CMK (cell line): ENCODE data around the gene BHLHE23.

Experiments
- DNase-seq: peaks from one replicate; pipeline ENCODE4 v3.0.0-alpha.2; 2010; ENCODE audit warnings: low read depth

Gene BHLHE23

DNA sequence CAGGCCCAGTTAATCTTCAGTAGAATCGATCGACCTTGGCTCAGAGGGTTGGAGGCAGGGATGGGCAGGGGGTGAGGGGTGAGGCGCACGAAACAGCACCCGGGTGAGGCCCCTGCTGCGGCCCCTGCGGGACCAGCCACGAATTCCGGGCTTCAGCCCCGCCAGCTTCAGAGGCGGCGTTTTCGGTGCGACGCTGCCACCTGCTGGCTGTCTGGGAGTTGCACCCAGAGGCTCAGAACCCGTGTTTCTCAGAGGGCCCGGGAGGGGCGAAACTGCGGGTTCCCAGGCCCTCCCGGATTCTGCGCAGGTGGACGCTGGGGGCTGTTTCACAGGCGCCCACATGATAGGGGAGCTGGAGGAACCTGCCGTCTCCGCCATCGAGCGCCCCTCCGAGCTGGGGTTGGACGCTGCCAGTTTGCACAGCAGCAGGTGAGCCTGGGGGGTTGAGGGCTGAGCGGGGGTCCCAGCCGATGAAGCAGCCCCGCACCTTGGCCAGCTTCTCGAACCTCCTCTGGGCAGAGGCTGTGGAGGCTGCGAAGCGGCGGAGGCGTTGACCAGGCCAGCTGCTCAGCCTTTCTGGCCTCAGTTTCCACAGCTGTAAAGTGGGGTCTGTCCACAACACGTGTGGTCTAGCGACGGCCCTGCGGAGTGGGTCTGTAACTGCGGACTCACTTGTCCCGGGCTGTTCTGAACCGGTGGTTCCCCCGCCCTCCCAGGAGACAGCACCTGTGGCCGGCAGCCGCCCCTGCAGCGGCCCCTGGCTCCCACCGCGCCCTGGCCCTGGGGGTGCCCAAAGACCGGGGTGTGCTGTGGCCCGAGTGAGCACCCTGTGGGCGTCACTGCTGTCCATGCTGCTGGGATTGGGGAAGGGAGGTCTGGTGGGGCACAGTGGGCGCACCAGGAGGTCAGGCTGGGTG lies 2.5 kb upstream of the BHLHE23 start:
- DNase-seq, result peak; percentile 30

- DNase-seq, result no peak
Measured at GRCh38 chr20:63008541-63009044, 1.8 kb upstream of the BHLHE23 start.

DNA sequence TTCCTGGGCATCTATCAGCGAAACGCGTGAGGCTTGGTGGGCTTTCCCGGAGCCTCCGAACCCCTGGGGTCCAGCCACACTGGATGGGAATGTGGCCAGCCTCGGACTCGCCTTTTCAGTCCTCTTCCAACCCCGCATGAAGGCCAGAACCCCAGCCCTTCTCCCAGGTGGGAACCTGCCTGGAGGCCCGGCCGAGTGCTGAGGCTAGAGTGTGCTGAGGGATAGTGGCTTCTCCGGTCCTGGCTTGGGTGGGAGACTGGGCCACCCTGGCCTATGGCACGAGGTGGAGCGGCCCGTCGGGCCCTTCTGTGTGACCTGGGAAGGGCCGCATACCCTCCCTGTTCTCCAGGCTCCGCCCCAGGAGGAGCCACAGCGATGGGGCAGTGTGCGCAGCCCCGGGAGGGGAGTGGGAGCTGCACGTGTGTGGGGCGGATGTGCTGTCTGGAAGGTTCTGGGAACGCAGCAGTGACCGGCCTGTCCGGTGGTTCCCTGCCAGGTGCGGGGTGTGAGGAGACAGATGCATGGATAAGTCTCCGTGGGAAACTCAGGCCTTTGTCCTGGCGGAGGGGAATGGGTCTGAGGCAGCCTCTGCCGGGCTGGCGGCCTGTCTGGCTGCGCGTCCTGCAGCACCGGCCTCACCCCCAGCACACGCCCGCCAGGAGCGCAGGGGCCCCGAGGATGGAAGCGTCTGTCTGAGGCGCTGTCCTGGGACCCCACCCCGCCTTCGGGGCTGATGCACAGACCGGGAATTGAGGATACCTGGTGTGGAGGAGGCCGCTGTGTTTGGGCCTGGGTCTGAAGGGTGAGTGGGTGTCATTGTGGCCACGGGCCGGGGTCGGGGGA lies 1.1 kb upstream of the BHLHE23 start:
- no peak for DNase-seq

GRCh38 chr20:63007360-63007645 lies 539 bp upstream of the BHLHE23 start:
- DNase-seq, result no peak

GRCh38 chr20:63005862-63006539 lies 763 bp downstream of the BHLHE23 start:
- DNase-seq, result no peak

DNA sequence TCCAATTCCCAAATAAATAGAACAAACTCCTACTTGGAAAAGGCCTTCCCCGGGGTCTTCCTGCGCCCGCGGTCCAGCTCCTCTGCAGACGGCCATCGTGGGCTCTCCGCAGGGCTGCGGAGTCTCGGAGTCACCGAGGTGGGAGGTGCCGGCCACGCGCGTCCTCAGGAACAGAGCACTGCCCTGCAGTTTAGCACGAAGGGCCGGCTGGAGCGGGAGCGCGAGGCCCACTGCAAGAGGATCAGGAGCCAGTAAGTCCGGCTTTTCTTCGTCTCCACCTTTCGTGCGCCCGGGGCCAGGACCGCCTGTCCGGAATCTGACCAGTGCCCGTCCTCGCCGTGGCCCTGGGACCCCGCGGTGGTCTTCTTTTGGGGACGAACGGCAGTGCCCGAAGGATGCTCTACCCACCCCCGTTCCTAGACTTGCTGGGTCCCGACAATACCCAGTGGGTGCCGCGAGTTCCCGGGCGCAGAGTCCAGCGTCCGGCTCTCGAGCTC lies 1.4 kb downstream of the BHLHE23 start:
- no peak for DNase-seq

DNA sequence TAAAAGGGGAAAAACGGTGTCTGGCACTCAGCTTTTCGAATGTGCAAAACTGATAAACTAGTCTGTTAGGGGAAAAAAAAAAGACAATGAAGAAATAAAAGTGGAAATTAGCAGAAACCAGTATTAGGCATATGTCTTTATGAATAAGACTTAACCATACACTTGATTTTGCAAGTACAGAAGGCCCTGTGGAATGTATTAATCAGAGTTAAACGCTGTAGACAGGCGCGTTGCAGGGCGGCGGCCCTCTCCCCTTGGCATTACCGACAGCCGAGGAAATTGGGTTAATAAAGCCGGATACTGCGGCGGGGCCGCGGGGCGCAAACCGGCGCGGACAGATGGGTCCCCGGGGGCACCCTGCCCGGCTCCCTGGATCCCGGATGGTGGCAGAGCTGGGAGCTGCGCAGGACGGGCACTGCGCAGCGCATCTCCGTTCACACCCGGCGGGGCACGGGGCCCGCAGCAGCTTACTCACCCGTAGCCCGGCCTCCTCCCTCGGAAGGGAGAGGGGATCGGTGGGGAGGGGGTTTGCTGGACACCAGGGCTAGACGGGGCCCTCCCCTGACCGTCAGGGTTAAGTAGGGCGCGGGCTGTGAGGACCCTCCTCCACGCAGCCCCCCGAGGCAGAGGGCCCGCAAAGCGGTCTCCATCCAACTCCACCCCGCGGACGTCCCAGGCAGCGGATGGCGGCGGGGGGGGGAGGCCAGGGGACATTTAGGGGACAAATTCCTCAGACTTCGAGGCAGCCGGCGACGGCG lies 2.0 kb downstream of the BHLHE23 start:
- no peak for DNase-seq

DNA sequence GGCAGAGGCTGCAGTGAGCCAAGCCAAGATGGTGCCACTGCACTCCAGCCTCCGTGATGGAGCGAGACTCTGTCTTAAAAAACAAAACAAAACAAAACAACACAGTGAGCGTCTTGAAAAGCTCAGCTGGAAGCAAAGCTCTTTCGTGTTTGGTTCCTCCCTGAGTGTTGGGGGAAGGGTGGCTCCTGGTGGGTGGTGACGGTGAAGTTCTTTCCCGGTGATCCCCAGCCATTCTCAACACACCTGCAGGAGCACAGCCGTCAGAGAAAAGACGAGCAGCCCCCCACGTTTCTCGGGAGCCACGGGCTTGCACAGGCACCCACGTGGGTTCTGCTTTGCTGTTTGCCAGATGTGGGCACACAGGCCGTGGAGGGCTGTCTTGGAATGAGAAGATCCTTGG lies 3.2 kb downstream of the BHLHE23 start:
- no peak for DNase-seq

DNA sequence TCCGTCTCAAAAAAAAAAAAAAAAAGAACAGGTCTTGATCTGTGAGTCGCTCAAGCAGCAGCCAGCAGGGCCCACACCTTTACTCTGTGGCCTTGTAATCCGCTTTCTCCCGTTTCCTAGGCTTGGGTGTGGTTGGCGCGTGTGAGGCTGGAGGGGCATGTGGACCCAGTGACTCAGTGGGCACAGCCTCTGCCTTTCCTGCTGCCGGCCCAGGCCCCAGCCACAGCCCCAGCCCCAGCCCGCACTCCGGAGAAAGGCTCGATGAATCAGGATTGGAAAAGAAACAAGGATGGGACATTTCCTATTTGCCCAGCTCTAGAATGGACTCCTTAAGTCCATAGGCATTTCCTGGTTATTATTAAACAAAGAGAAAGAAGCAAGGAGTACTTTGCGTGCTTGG lies 4.3 kb downstream of the BHLHE23 start:
- no peak for DNase-seq

GRCh38 chr20:63000958-63001357 lies 5.8 kb downstream of the BHLHE23 start:
- no peak for DNase-seq

GRCh38 chr20:63000036-63000435 lies 6.7 kb downstream of the BHLHE23 start:
- no peak for DNase-seq

DNA sequence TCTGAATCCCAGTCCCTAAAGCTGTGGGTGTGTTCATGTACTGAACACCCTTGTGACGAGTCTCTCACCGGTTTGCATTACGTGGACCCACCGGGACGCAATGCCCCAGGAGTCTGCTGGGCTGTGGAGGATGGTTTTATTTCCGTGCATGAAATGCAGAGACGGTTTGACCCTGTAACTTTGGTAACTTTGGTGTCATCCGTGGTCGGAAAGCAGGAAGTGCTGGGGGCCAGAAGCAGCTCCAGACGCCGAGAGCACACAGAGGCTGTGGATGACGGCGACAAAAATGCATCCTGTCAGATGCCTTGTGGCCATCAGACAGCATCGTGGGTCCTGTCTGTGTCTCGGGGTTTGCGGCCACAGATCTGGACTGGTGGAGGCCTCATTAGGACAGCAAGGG lies 7.2 kb downstream of the BHLHE23 start:
- DNase-seq, result no peak

GRCh38 chr20:62998449-62998848 lies 8.3 kb downstream of the BHLHE23 start:
- DNase-seq, result no peak

- no peak for DNase-seq
Measured at GRCh38 chr20:62997417-62998035, 9.2 kb downstream of the BHLHE23 start.

DNA sequence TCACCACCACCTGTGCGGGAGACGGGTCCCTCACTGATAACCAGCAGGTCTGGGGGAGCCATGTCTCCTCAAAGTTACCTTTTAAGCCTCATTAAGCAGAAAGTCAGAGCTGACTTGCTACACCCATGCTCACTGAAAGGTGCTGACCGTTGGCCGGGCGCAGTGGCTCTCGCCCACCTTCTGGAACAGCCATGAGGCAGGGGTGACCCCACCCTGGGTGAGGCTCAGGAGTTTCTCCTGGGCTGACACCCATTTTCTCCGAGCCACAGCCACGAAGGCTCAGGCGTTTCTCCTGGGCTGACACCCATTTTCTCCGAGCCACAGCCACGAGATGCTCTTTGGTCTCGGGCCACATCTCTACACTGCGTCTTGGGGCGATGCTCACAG lies 10.2 kb downstream of the BHLHE23 start:
- DNase-seq, result no peak

DNA sequence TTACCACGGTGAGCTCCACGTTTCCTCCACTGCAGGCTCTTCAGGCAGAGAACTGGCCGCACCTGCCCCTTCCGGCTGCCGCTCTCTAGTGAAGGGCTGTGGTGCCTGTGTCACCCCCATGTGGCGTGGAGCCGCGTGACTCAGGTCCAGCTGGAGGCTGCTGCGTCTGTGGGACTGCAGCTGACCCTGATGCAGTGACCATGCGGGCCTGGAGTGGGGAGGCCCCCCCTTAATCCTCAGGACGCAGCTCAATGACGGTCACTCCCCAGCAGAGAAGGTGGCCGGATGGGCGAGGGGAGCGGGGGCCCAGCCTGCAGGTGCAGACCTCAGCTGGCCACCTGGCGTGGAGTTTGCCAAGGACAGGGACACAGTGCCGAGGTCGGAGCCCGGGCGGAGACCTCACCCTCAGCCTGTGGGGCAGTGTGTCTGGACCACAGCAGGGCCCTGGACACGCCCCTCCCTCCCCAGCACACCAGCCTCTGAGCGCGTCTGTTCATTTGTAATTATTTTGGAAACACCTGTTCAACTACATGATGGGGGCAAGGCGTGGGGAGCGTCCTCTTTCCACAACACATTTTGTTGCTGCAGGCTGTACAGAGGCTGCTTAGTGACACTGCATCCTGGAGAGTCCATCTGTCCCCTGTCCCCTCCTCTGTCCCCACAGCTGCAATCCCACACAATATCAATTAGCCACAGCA lies 10.7 kb downstream of the BHLHE23 start:
- DNase-seq, result no peak

GRCh38 chr20:62995481-62995880 lies 11.3 kb downstream of the BHLHE23 start:
- no peak for DNase-seq

DNA sequence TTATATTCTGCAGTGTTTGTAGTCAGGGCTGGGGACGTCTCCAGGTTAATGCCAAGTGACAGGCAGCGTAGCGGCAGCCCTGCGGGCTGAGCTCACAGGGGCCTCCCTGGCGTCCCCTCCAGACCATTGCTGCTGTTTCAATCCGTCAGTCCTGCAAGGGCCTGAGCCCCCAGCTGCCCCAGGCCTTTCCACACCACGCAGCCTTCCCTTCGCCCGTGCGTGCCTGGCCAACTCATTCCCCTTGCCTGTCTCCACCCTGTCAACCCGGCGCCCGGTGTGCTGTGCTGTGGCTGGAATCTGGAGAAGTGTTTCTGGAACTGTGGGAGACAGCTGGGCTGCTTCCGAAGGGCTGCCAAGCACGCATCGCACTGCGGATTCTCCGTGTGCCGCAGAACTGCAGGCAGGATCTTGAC lies 11.9 kb downstream of the BHLHE23 start:
- DNase-seq, result no peak

DNA sequence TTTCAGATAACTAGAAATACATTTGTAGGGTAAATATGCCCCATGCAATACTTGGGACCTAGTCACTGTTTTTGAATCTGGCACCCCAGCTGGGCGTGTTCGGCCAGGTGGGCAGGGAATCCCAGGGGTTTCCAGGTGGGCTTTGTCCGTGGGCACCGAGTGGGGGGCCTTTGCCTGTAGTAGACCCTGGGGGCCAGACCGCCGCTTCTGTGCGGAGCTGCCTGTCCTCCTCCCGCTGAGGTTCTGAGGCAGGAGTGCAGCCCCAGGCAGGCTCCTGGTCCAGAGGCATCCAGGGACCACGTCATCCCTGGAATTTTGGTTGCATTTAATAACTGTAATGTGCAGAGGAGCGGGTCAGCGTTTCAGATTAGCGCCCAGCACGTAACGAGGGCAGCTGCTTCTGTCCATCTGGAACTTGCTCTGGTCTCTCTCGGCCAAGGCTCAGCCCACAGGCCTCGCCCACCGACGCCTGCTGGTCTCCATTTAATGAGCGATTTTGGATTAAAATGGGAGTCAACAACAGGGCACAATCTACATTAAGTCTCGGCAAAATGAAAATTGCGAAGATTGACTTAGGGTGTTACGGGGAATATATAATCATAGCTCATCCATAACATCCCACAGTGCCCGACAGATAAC lies 12.8 kb downstream of the BHLHE23 start:
- DNase-seq, result no peak

DNA sequence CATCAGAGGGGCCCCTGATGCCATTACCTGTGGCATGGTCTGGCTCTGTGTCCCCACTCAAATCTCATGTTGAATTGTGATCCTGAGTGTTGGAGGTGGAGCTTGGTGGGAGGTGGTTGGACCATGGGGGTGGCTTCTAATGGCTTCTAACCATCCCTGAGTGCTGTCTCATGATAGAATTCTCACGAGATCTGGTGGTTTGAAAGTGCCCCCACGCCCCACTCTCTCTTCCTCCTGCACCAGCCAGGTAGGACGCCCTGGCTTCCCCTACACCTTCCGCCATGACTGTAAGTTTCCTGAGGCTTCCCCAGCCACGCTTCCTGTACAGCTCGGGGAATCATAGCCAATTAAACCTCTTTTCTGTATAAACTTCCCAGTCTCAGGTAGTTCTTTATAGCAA lies 14.9 kb downstream of the BHLHE23 start:
- no peak for DNase-seq
